Activated B cell treated with CpG ODN at 0.5 μM for 24 hours (primary cell): ENCODE measurements around the gene SMAGP. TPM values are rescaled to one million over a fixed set of nuclear protein-coding genes. Genes with fewer than 3 reads are reported as not detected.
"Not testable (repeated sequence)": the region's sequence is repeated elsewhere in the genome, so short reads cannot be mapped to it uniquely, and the experiment has no call there.

Source experiments
- ATAC-seq: fragments of 200-7000 bp; cut with Tn5 transposase; one replicate; pipeline ENCODE4 v1.10.0; 2021; ENCODE audit warnings: low read depth, mild to moderate bottlenecking, moderate library complexity
- CTCF ChIA-PET: fragments of 350-600 bp; sonication (Branson Sonifier 250); formaldehyde crosslinking; loops from one replicate; lab custom pipeline; 2021; ENCODE audit warnings: antibody characterized with exemption; lab: Charles Lee
- POLR2A ChIA-PET: fragments of 350-600 bp; sonication (Branson Sonifier 250); formaldehyde crosslinking; loops from one replicate; lab custom pipeline; 2021; ENCODE audit warnings: antibody characterized with exemption; lab: Charles Lee
- DNase-seq: peaks from one replicate; pipeline ENCODE4 v3.0.0; 2022
- H3K27ac Mint-ChIP-seq: one replicate; pipeline ENCODE4 v1.8.0; 2020; ENCODE audit warnings: mixed read lengths
- H3K27me3 Mint-ChIP-seq: one replicate; pipeline ENCODE4 v1.8.0; 2021; ENCODE audit warnings: mixed read lengths
- H3K36me3 Mint-ChIP-seq: one replicate; pipeline ENCODE4 v1.8.0; 2021; ENCODE audit warnings: low read depth, mixed read lengths
- H3K4me1 Mint-ChIP-seq: one replicate; pipeline ENCODE4 v1.8.0; 2021; ENCODE audit warnings: mixed read lengths
- H3K4me3 Mint-ChIP-seq: one replicate; pipeline ENCODE4 v1.8.0; 2020; ENCODE audit warnings: mild to moderate bottlenecking, mixed read lengths
- H3K9me3 Mint-ChIP-seq: one replicate; pipeline ENCODE4 v1.8.0; 2020; ENCODE audit warnings: mixed read lengths
- intact Hi-C: fragments of 100-400 bp; cut with micrococcal nuclease; formaldehyde crosslinking; loops from one replicate; pipeline ENCODE4 v1.15.1; 2024
- total RNA-seq: library from RNA; stranded (reverse); gene quantifications from 2 replicates; pipeline ENCODE4 v1.2.3, GENCODE V29; 2022
- TF ChIP-seq, protein P1 (sequence below): fragments of 200-600 bp; IDR thresholded peaks from one replicate; pipeline ENCODE4 v1.8.0; 2022; ENCODE audit warnings: antibody characterized with exemption, mild to moderate bottlenecking

Gene SMAGP
- total RNA-seq, 1 donor from 2014 or later, result 11.5 TPM

DNA sequence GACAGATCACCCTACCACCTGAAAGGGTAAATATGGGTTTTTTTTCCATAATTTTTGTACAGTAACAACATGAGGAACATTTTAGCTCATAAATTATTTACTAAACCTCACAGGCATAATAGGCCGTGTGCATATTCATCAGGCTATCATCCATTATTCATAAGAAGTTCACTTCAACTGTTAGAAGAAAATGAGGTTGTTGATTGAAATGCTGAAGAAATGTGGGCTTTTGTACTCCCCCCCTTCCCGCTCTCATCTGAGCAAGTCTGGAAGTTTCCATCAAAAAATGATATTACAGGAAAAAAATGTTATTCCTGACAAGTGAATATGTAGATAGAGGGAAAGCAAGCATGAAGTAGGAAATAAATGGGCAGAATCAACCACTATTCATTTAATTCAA lies 44.4 kb downstream of the SMAGP start:
- Mint-ChIP-seq H3K36me3 (no peaks in the 10 kb centered on the region), H3K4me3 (no peak overlapping the region), H3K27ac (no peak overlapping the region), H3K9me3 (no peaks in the 10 kb centered on the region), H3K4me1 (no peaks in the 10 kb centered on the region), H3K27me3 (no peaks in the 10 kb centered on the region)
- ATAC-seq (no peak), DNase-seq (no peak)
- POLR2A ChIA-PET, result interaction anchor here (2.4 kb wide), 1 partner anchor 13 kb away, joined by 8 read pairs; the partner anchor contains the start of gene DAZAP2
- CTCF ChIA-PET, result no interaction called here
- TF ChIP-seq, protein P1, sequence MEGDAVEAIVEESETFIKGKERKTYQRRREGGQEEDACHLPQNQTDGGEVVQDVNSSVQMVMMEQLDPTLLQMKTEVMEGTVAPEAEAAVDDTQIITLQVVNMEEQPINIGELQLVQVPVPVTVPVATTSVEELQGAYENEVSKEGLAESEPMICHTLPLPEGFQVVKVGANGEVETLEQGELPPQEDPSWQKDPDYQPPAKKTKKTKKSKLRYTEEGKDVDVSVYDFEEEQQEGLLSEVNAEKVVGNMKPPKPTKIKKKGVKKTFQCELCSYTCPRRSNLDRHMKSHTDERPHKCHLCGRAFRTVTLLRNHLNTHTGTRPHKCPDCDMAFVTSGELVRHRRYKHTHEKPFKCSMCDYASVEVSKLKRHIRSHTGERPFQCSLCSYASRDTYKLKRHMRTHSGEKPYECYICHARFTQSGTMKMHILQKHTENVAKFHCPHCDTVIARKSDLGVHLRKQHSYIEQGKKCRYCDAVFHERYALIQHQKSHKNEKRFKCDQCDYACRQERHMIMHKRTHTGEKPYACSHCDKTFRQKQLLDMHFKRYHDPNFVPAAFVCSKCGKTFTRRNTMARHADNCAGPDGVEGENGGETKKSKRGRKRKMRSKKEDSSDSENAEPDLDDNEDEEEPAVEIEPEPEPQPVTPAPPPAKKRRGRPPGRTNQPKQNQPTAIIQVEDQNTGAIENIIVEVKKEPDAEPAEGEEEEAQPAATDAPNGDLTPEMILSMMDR, result no peak
- intact Hi-C loops, result no loop called here

DNA sequence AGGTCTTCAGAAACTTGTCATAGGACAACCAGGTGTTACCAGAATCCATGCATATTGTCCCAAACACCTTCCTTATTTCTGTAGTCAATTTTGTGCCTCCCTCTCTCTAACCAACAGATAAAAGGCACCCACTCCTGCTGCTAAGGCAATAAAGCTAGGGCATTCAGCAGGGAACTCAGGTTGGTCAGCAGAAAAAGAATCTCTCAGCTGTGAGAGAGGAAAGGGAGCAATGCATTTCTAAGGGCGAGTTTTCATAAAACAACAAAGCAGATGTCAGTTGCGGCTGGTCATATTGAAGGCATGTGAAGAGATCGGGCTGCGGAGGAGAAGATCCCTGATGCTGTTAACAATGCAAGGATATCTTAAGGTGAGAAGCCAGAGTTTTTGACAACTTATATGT lies 45.0 kb downstream of the SMAGP start:
- H3K9me3 Mint-ChIP-seq, result no peaks in the 10 kb centered on the region
- ChIA-PET CTCF (no interaction called here), POLR2A (interaction anchor here (2.4 kb wide), 1 partner anchor 13 kb away, joined by 8 read pairs; the partner anchor contains the start of gene DAZAP2)
- no peaks in the 10 kb centered on the region for H3K36me3 Mint-ChIP-seq
- DNase-seq (no peak), ATAC-seq (no peak)
- H3K4me3 Mint-ChIP-seq, result no peak overlapping the region
- TF ChIP-seq, protein P1, result no peak
- H3K4me1 Mint-ChIP-seq, result no peaks in the 10 kb centered on the region
- intact Hi-C loops, result no loop called here
- no peaks in the 10 kb centered on the region for H3K27me3 Mint-ChIP-seq
- H3K27ac Mint-ChIP-seq, result no peak overlapping the region

DNA sequence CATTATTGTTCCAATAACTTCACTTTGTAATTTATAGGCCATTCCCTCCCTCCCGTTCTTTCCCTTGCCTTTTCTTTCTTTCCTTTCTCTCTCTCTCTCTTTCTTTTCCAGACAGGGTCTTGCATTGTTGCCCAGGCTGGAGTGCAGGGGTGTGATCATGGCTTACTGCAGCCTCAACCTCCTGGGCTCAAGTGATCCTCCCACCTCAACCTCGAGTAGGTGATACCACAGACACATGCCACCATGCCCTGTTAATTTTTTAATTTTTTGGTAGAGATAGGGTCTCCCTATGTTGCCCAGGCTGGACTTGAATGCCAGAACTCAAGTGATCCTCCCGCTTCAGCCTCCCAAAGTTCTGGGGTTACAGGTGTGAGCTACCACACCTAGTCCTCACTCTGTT lies 45.6 kb downstream of the SMAGP start:
- CTCF ChIA-PET, result no interaction called here

DNA sequence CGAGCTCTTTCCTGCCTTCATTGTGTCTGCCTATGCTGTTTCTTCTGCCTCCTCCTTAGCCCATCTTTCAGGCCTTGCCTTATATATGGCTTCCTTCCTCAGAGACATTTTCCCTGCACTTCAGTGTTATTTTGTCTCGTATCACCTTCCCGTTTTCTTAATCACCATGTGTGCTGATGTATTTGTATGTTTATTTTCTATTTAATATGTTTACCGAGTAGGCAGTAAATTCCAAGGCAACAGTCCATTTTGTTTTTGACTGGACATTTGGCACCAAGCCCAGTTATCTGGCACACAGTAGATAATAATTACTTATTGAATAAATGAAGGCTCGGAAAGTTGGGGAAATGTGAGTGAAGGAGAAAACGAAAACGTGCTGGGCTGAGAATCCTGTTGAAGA lies 47.8 kb downstream of the SMAGP start:
- Mint-ChIP-seq H3K27me3 (no peaks in the 10 kb centered on the region), H3K9me3 (no peaks in the 10 kb centered on the region), H3K4me3 (no peak overlapping the region), H3K36me3 (peaks cover 4% of the 10 kb centered on the region), H3K27ac (no peak overlapping the region), H3K4me1 (peaks cover 12% of the 10 kb centered on the region)
- no peak for DNase-seq
- POLR2A ChIA-PET, result interaction anchor here (1.2 kb wide), 1 partner anchor 16 kb away, joined by 3 read pairs; the partner anchor contains the start of gene DAZAP2
- intact Hi-C loops, result no loop called here
- CTCF ChIA-PET, result no interaction called here
- no peak for ATAC-seq
- TF ChIP-seq, protein P1, result no peak

More for the DNA sequence above, 45.6 kb downstream of the SMAGP start:
- TF ChIP-seq, protein P1, result no peak
- DNase-seq, result no peak
- intact Hi-C loops, result no loop called here
- no peaks in the 10 kb centered on the region for H3K36me3 Mint-ChIP-seq
- no peak overlapping the region for H3K27ac Mint-ChIP-seq
- POLR2A ChIA-PET, result interaction anchor here (2.4 kb wide), 1 partner anchor 14 kb away, joined by 8 read pairs; the partner anchor contains the start of gene DAZAP2
- no peak for ATAC-seq
- H3K4me1 Mint-ChIP-seq, result no peaks in the 10 kb centered on the region
- no peaks in the 10 kb centered on the region for H3K9me3 Mint-ChIP-seq
- no peak overlapping the region for H3K4me3 Mint-ChIP-seq
- H3K27me3 Mint-ChIP-seq, result no peaks in the 10 kb centered on the region

DNA sequence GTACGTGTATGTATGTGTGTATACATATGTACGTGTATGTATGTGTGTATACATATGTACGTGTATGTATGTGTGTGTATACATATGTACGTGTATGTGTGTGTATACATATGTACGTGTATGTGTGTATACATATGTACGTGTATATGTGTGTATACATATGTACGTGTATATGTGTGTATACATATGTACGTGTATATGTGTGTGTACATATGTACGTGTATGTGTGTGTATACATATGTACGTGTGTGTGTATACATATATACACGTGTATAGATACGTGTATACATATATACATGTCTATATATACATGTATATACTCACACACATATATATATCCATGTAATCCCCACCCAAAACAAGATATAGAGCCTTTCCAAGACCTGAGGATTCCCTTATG lies 50.4 kb downstream of the SMAGP start:
- H3K9me3 Mint-ChIP-seq, H3K27ac Mint-ChIP-seq, DNase-seq, ATAC-seq, H3K36me3 Mint-ChIP-seq, H3K4me3 Mint-ChIP-seq, H3K27me3 Mint-ChIP-seq: not testable (repeated sequence)
- ChIA-PET CTCF (interaction anchor here (1.0 kb wide), 1 partner anchor 33 kb away, joined by 5 read pairs; no protein-coding TSS in a partner anchor), POLR2A (interaction anchor here (0.6 kb wide), 1 partner anchor 19 kb away, joined by 3 read pairs; the partner anchor contains the start of gene DAZAP2)
- H3K4me1 Mint-ChIP-seq, result peaks cover 17% of the 10 kb centered on the region
- intact Hi-C loops, result loop anchor here (2.0 to 5.0 kb wide), 2 partner anchors 193 to 455 kb away; partner anchors contain the start of genes ATF1 and SLC11A2
